HG03025 (cell line): ENCODE measurements around the gene MAPK11.

Source experiments
- ATAC-seq: cut with Tn5 transposase; IDR thresholded peaks from one replicate; pipeline ENCODE4 v1.9.1; 2021; ENCODE audit warnings: mild to moderate bottlenecking, moderate library complexity; ENCODE audit not compliant: unreplicated experiment, low FRiP score

MAPK11 gene

DNA sequence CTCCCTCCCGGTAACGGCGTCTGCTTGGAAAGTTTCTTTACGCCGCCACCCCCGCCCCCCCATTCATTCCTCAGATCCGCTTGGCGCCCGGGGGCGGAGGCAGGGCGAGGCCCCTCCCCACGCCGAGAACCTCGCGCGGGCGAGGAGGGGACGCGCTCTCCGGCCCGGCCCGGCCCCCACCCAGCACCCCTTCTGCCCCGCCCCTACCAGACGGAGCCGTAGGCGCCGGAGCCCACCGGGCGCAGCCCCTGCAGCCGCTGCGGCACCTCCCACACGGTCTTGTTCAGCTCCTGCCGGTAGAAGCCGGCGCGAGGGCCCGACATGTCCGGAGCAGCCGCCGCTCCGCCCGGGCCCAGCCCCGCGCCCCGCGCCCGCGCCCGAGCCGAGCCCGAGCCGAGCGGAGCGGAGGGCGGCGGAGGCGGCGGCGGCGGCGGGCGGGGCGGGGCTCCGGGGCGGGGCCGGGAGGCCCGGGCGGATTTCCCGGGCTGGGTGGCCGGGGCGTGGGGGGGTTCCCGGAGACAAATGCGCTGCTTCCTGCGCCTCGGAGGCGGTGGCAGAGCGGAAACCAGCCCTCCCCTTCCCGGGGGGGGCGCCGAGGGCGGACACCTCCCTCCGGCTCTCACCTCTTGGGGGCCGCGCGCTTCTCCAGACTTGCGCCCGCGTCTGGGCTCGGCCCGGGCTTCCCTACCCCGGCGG lies at the start of gene MAPK11:
Gene MAPK11 (minus strand): TSS at position 411 of the 696 bp plus-strand sequence. CDS start 88 bp downstream, at position 323.
- ATAC-seq, result no peak

DNA sequence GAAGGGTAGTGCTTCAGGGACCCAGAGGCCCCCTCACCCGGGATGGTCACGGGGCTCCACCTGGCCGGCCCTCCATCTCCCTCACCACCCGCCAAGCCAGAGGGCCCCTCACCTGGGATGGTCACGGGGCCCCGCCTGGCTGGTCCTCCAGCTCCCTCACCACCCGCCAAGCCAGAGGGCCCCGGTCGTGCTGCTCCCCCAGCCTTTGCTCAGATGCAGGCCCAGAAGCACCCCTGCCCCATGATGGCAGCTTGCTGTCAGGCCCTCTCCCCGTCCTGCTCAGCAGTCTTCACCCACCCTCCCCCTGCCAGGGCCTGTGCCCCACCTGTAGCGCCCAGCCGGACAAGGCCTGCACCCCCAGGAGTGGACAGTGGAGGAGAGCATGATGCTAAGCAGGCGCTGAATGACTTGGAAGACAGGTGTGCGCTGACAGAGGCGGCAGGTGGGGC lies 49.3 kb upstream of the MAPK11 start:
- no peak for ATAC-seq

DNA sequence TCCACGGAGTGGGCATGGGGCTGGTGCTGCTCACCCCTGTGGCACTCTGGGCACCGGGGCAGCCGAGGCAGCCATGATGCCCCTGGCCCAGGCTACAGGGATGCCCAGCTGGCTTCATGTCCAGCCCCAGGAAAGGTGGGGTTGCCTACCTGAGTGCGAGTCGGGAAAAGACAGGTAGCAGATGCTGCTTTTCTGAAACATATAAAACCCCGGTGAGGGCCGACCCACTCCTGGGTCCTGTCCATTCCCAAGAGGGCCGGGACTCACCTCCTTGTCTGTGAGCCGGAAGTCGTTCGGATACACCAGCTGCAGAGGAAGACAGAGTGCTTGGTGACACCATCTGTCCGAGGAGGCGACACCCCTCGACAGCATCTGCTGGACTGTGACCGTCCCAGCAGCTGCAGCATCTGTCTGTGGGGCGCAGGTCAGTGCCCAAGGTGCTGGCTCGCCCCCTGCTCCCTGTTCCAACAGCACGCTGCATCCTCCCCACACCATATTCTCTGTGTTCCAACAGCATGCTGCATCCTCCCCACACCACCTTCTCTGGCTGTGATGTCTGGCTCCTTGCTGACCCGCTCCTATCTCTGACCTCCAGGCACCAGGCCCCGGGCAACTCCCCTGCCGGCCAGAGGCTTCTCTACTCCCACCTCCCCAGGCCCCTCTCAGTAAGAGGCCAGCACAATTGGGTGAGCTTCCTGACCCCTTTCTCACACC lies 48.7 kb upstream of the MAPK11 start:
- ATAC-seq, result no peak

DNA sequence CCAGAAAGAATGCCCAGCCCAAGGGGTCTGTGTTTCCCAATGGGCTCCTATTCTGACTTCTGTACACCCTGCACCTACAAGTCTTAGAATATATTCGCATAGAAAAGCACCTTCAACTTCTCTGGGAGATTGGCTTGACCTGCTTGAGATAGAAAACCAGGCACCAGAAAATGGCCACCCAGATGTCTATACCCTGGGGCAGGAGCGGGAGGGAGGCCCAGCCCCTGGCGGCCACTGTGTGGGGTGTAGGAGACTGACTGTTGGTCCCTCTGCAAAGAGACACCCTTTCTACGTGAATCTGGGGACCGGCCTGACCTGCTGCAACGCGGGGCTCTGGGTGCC lies 48.1 kb upstream of the MAPK11 start:
- ATAC-seq, result no peak

DNA sequence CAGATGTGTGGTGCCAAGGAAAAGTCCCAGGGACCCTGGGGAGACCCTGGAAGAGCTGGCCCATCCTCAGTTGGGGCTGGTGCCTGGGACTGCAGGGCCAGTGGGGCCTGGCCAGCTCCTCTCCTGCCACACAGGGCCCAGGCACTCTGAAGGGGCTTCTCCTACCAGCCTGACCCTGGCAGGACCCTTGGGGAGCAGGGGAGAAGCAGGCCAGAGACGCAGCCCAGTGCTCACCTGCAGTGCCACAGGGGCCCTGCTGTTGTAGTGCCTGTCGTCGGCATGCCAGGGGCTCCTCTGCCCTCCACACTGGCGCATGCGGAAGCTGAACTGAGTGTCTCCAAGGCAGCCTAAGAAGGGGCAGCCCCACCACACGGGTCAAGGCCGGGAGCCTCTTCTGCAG lies 47.5 kb upstream of the MAPK11 start:
- no peak for ATAC-seq

DNA sequence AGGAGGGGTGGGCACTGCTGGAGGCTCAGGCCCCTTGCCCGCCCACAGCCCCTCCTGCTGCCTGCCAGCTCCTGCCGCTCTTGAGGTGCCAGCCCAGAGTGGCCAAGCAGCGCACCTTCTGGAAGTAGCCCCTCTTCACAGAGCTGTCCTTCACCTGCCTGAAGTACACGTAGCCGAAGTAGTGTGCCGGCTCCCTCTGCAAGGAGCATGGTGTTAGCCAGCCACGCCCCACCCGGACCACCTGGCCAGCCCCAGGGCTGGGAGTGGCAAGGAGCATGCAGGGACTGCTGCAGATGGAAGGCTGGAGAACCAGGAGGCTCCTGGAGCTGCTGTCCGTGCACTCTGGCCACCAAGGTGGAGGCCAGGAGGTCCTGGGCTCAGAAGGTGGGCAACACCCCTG lies 47.0 kb upstream of the MAPK11 start:
- no peak for ATAC-seq

DNA sequence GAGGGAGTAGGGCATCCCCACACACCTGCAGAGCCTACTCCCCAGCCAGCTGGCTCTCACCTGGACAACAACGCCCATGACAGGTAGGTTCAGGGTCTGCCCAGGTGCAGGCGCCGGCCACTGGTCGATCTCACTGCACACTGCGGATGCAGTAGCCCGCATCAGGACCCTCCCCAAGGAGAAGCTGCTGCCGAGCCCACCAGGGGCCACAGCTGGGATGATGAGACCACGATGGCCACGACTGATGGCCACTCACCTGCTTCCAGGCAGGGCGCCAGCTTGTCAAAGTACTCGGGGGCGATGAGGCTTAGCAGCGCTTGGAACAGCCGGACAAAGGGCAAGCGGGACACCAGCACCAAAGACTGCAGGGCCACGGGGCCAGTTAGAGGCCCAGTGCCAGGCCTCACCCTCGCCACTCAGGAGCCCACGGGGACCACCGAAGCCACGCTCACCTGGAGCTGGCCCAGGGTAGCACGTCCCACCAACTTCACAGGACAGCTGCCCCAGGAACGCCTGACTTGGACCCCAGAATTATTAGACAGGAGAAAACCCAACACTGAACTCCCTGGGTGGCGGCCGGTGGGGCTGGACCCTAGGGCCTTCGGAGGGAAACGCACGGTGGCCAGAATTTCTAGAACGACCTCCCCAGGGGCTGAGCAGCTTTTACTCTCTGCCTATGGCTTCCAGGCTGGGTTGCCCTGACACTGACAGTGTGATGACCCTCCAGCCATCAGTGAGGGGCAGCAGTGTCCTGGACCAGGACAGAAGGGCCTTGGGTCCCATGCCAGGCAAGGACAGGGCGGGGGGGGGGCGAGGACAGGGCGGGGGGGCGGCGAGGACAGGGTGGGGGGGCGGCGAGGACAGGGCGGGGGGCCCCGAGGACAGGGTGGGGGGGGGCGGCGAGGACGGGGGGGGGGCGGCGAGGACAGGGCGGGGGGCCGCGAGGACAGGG lies 46.2 kb upstream of the MAPK11 start:
- no peak for ATAC-seq

DNA sequence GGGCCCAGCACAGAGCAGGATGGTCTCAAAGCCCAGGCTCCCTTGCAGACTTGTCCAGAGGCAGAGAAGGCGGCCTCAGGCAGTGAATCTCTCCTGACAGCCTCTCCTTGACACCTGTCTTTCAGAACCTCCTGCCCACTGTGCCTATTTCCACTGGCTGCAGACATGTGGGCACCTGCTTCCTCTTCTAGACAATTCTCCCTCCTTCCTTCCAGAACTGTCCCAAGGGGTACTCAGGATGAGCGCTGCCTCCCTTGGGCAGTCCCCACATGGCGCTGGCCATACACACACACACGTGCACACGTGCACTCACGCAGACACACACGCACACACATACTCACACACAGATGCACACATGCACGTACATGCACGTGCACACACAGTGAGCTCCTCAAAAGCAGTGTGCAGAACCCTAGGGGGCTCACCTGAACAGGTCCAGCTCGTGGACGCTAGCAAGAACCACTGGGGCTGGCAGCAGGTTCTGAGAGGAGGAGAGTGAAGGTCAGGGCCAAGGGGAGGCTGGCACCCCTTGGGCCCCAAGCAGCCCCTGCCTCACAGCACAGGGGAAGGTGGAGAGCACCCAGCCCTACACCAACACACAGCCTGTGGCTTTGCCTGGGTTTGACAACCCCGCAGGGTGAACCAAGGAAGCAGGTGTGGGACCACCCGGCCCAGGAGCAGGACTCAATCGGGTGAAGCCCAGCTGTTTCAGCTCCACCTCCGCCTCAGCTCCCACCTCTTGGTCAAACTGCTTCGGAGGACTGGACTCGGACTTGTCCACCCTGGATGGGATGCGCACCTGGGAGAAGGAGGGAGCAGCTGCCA lies 45.3 kb upstream of the MAPK11 start:
- ATAC-seq, result no peak

DNA sequence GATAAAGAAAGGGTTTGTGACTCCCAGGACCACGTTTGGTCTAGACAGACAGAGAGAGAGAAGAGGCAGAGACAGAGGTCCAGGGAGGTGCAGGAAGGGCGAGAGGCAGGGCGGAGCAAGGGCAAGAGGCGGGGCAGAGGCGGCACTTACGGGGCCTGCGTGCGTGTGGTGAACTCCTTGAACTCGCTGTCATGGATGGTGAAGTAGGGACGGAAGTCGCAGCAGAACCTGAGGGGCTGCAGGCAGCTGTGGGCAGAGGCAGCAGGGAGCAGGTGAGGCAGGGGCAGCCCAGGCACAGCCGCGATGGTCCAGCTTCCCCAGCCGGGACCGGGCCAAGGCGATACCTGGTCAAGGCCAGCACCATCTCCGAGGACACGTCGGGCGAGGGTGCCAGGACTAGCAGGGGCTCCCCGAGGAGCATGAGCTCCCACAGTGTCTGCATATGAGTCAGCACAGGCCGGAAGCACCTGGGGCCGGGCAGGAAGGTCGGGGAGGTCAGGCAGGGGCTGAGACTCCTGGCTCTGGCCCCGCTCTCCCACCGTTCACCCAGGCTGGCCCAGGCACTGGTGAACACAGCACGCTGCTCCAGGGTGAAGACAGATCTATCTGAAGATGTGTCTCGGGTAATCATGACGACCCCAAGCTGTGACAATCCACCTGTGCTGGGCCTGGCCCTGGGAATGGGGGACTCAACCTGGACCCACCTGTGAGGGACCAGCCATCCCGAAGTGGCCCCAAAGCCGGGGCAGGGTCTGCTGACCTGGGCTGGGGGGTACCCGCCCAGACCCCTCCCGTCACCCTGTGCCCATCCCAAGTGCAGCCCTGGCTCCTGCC lies 44.5 kb upstream of the MAPK11 start:
- no peak for ATAC-seq

DNA sequence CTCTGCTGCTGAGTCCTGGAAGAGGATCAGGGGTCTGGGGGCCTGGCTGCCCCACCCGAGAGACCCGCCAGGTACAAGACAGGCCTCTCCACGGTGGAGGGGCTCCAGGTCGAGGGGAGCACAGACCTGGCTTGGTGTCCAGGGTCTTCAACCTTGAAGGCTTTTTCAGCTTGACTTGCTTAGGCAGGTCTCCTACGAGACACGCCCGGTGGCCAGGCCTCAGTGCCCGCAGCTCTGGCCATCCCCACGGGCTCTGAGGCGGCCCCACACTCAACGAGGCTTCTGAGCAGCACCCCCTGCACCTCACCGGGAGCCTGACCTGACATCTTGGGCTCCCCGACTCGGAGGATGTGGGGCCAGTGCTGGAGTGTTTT lies 43.9 kb upstream of the MAPK11 start:
- ATAC-seq, result no peak

DNA sequence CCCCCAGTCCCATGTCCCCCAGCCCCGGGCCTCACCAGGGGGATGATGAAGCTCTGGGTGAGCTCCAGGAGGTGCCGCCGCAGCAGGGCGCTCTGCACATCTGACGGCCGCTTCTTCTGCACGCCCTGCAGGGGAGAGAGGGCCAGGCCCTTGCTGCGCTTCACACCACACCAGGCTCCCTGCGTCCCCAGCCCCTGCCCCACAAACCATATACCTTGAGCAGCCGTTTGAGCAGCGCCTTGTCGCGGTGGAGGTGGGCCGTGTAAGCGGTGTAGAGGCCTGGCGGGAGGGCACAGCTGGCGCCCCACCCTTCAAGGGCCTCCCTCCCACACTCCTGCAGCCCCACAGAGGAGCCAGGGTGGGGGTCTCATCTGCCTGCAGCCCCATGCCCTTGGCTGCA lies 43.4 kb upstream of the MAPK11 start:
- no peak for ATAC-seq

DNA sequence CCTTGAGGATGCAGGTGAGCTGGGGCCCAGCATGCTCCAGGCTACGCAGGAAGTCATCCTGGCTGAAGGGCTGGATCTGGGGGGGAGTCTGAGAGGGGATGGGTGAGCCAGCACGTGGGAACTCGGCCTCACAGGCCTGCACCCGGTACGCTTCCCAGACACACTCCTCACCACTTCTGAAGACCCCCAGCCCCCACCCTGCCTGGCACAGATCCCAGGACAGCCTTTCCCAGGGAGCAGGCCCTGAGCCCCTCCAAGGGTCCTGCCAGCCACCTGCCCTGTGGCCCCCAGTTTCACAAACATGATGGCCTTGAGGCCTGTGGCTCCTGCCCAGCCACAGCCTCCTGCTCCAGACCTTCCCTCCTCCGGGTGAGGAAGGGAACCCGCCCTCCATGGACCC lies 42.8 kb upstream of the MAPK11 start:
- ATAC-seq, result no peak

DNA sequence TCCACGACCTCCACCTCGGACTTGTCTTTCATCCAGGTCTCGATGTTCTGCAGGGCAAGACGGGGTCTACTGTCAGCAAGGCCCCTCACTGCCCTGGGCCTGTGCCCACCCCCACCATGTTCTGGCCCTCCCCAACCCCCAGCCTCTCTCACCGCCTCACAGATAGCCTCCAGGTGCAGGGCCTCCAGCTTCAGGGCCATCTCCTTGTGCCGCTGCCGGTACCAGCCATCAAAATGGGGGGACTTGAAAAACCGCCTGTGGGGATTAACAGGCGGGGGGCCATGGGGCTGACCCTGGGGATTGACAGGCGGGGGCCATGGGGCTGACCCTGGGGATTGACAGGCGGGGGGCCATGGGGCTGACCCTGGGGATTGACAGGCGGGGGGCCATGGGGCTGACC lies 42.2 kb upstream of the MAPK11 start:
- ATAC-seq, result no peak

DNA sequence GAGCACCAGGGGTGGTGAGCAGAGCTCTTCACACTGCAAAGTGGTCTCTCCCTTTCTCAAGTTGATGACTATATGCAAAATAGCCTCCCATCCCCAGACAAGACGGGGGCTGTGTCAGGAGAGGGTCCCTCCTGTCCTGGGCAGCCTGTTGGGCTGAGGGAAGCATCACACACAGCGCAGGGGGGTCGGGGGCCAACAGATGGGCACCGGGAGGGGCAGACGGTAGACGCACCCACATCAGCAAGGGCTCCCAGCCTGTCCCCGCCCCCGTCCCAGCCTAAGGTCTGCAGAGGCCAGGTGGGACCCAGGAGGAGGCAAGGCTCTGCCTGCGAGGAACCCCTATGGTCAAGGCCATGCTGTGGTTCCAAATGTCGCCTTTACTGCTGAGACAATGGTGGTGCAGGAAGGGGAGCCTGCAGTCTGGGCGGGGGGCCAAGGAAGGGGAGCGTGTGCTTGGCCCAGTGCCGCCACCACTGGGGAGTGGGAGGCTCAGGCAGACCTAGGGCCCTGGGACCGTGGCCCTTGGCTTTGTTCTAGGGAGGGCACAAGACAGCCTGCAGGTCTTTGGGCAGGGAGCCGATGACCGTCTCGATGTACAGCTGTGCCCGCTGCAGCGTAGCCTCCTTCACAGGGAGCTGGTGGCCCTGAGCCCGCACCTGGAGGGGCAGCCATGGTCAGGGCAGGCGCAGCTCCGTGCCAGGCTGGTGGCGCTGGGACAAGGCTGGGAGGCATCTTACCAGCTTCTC lies 41.6 kb upstream of the MAPK11 start:
- no peak for ATAC-seq

DNA sequence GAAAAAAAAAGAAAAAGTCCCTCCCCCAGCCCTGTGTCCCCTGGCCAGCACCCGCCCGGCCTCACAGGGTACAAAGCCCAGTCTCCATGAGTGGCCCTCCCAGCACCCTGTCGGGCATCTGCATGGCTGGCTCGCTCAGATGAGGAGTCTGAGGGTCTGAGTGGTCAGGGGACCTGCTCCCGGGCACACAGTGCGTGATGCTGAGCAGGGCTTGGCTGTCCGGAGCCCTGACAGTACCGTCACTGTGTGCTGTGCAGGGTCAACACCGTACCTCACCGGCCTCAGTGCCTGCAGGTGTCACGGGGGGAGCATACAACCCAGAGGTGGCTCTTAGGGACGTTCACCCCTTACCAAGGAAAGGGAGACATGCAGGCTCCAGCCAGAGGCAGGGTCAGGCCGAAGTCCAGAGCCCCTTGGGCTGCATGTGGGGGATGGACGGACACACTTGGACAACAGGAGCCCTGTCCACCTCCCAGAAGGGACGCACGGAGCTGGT lies 40.8 kb upstream of the MAPK11 start:
- no peak for ATAC-seq

DNA sequence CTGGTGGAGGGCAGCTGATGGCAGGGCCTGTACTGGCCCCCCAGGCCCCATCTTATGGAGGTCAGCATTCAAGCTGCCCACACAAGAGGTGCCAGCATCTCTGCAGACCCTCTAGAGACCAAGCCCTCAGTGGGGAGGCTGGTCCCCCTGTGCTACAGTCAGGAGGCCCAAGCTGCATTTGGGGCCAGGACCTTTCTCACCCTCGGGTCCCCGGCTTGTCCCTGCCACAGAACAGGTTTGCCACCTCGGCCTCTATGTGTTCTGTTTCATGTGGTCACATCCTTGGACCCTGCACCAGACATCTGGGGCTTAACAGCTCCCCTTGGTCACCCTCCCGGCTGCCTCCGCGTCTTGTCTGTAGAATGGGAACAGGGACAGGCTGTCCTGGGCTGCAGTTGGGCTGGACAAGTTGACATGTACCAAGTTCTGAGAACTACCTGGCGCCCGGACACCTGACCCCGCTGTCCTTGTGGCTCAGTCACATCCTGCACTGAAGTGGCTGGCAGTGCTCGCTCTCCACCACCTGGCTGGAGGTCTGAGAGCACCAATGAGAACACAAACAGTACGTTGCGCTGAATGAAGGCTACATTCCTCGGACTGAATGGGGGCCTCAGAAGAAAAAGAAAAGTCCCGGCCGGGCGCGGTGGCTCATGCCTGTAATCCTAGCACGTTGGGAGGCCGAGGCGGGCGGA lies 40.0 kb upstream of the MAPK11 start:
- no peak for ATAC-seq

DNA sequence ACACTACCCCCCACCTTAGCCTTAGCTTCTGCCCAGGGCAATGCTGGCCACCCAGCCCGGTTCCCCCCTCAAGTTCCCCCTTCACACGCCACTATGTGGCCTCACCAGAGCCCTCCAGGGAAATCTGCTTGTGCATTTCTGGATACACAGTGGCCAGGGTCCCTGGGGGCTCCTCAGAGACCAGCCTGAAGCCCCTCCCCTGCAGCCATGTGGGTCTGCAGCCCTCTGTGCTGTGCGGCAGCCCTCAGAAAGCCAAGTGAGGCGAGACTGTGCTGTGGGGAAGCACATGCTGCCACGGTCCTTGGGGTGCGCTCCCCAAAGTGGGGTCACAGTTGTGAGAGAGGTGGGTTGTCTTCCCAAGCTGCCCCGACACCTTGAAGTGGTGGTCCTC lies 39.4 kb upstream of the MAPK11 start:
- no peak for ATAC-seq

DNA sequence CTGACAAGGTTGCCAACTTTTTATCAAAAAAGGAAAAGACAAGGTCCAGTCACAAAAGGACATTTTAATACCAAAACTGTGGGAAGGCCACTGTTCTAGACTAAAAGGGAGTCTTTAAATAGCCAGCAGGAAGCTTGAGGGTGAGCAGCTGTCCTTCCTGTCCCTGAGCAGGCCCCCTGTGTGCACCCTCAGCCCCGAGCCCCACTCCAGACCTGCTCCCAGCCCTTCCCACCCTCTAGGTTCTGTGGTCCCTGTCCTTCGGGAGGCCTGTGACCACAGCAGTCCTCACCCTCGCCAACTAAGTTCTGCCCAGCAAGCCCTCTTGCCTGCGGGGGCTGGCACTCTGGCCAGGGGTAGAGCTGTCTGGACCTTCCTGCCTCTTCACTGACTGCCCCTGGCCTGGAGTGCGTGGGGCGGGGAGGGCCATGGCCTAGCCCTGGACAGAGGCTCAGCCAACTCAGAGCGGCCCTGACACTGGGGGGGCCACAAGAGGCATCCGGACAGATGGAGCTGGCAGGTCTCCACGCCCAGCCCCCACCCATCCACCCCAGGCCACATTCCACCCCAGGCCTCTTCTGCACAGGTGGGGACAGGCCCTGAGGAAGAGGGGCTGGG lies 38.9 kb upstream of the MAPK11 start:
- ATAC-seq, result no peak
